ENCODE measurements around the gene NRP2.
A peak's percentile ranks its signal among the peaks of the same experiment; 100 is the strongest.

Gene NRP2

GRCh38 chr2:205759257-205759656 is 77.0 kb downstream of the NRP2 start:
- no peak for DNase-seq

- DNase-seq: no peak
Observed at GRCh38 chr2:205759732-205760131, 77.4 kb downstream of the NRP2 start.

DNA sequence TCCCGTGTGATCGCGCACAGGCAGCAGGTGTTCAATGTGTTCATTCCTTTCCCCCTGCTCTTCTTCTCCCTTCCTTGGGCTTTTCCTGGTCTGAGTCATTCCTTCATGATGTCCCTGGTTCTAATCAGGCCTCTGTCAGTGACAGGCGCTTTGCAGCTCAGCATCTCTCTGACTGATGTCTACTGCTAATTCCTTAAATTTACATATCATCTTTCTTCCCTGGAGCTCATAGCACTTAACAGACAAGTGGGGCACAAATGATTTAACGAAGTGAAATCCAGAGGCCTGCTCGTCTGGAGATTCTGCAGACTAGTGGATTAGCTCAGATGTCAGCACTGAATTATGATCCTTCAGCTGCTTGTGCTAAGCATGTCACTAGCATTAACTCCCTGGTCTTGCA is 77.9 kb downstream of the NRP2 start:
- DNase-seq: peak; percentile 65

- DNase-seq: no peak
Observed at GRCh38 chr2:205761421-205761820, 79.1 kb downstream of the NRP2 start.

DNA sequence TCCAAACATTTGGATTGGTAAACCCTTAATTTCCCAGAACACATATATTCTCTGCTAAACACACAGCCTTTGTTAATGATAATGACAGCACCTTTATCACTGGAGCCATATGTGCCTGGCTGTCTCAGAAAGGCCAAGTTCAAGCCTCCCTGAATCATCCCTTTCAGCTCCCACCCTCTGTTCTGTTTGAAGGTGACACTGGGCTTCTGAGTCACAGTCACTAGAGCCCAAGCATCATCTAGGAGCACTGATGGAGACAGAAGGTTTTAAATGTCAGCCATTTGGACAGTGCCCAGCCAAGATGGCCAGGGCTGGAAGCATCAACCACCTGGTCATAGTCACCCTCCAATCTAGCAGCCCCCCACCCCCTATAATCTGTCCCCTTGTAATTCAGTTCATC is 80.6 kb downstream of the NRP2 start:
- DNase-seq: no peak

DNA sequence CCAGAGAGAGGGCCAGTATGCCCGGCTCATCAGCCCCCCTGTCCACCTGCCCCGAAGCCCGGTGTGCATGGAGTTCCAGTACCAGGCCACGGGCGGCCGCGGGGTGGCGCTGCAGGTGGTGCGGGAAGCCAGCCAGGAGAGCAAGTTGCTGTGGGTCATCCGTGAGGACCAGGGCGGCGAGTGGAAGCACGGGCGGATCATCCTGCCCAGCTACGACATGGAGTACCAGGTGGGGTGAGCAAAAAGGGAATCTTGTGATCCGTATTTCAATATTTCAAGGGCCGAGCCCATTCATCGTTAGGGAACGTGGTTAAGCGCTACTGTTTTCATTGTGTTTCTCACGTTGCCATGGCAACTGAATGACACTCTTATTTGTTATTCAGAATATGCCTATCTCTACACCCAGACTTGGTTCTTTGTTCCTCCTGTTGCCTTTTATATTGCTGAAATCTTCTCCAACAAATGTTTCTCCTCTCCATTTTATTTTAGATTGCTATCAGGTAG is 81.5 kb downstream of the NRP2 start:
- DNase-seq: peak; percentile 89

DNA sequence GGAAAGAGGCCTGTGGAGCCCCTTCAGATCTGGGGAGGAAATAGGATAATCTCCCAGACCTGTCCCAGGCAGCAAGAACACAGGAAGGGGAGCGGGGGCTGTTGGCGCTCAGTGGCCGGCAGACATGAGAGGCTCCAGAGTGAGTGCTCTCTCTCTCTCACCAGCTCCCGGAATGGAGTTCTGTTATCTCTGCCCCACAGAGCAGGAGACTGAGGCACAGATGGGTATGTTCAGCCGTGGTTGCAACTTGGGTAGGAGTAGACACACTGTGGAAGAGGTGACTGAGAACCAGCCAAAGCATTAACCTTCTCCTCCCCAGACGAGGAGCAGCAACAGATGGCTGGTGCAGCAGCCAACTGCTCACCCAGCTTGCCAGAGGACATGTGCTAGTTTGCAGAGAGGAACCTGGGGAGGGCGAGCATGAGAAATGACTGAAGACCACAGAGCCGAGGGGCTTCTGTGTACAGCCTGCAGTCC is 82.0 kb downstream of the NRP2 start:
- no peak for DNase-seq

DNA sequence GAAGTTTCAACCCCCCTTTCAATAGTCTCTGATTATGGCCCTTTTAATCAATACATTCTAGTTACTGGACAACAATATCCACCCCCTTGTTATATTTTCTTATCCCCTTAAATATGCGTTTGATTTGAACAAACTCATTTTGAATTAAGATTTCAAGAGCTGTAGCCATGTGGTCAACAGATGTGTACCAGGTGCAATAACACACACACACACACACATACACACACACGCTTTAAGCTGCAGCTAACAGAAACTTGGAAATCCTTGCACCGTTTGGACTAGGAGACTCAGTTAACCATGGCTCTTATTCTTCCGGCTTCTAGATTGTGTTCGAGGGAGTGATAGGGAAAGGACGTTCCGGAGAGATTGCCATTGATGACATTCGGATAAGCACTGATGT is 82.8 kb downstream of the NRP2 start:
- no peak for DNase-seq

- peak; percentile 69 for DNase-seq
Observed at GRCh38 chr2:205766779-205767359, 84.6 kb downstream of the NRP2 start.

DNA sequence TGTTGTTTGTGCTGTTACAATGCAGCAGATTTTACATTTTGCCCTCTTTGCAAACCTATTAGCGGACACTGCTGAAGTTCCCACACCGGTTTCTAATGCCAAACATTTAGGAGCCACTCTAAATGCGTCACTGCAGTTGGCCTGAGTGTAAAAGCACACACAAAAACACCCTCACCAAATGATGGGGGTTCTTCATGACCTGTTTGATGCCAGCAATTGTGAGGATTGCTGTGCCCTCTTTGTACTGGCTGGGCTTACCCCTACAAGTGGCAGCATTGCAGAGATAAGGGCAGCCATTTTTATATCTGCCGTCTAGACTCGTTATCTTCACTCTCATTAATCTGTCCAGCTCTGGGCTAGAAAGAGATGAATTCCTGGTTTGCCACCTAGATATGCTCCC is 85.3 kb downstream of the NRP2 start:
- DNase-seq: no peak

- DNase-seq: no peak
Observed at GRCh38 chr2:205768341-205768740, 86.0 kb downstream of the NRP2 start.

GRCh38 chr2:205768815-205769494 is 86.7 kb downstream of the NRP2 start:
- DNase-seq: no peak

DNA sequence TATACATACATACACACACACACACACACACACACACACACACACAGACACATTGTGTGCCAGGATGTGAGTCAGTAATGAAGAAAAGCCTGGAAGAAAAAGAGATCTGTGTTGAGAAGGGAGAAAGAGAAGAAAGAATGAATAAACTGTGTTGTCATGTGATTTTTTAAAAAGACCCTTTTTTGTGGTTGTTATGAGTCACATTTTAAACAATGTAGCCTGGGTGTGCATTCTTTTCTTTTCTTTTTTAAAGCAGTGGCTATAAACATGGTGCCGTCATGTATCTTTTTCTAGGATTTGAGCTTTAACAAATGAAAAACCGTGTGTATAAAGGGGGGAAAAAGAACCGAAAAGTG is 87.2 kb downstream of the NRP2 start:
- DNase-seq: no peak

- no peak for DNase-seq
Observed at GRCh38 chr2:205769879-205770278, 87.6 kb downstream of the NRP2 start.

DNA sequence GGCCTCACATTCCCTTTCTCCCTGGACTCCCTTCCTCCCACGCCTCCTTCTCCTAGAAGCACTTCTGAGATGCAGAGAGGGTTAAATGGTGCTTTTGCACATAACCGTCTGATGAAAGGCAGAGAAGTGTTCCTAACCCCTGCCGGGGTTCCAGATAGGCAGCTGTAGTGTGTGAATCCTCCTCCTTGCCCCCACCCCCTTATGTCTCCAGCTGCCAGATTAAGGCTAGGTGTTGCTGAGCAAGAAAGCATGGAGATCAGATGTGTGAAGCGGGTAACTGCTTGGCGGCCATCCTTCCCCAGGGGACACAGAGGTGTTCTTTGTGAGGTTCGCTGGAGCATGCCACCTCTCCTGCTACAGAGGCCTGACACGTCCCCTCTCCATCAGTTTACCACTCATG is 88.3 kb downstream of the NRP2 start:
- DNase-seq: no peak

- DNase-seq: no peak
Observed at GRCh38 chr2:205771031-205771430, 88.7 kb downstream of the NRP2 start.

DNA sequence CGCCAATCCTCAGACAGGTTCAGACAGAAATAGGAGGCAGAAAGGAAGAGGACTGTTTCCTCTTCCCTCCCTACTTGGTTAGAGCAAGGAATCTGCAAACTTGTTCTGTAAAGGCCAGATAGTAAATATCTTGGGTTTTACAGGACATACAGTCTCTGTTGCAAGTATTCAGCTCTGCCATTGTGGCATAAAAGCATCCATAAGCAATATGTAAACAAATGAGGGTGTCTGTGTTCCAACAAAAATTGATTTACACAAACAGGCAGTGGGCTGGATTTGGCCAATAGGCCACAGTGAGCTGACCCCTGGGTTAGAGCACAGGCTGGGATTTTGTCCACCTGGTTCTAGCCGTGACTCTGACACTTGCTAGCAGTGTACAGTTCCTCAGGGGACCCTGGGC is 89.4 kb downstream of the NRP2 start:
- DNase-seq: no peak

DNA sequence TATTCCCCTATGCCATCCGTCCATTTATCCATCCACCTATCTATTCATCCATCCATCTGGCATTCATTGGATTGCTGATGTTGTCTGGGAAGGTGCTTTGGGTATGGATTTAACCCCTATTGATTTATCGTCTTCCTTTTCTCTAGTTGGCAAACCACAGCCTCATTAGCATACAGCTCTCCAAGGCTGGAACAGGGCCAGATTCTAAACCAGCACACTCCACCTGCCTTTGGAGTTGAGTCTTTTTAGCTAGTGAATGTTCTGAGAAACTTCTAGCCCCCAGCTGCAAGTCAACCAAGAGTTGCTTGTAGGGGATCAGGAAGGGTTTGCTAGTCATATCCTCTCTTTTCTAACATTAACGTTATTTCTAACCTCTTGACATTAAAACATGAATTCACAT is 90.7 kb downstream of the NRP2 start:
- no peak for DNase-seq

- DNase-seq: no peak
Observed at GRCh38 chr2:205773989-205774388, 91.7 kb downstream of the NRP2 start.

DNA sequence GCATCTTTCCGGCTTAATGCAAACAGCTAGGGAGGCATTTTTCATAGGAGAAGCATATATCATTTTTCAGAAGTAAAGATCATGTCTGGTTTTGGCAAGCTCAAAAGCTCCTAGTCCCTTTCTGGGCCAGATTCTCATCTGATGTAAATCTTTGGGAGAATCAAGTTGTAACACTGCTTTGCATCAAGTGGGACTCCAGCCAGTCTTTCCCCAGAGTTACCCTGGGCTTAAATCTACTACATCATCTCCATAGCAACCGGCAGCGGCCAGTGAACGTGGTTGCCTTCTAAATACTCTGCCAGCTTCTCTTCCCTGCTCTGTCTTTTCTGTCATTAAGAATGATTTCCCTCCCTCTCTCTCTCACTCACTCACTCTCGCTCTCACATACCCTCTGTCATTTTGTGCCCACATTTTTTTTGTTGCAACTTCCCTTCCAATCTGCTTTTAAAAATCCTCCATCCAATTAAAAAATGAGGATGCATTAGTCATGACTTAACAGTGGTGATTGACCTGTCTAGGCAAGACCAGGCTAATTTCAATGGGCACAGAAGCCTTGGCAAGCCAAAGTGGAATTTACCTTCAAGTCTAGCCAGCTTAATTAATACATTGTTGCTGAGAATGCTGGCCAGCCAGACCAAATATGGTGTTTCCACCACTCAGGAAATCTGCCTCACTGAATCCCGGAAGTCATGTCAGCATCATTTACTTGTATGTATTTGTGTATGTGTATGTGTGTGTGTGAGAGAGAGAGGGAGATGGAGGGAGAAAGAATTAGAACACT is 93.0 kb downstream of the NRP2 start:
- no peak for DNase-seq

GRCh38 chr2:205776139-205776538 is 93.8 kb downstream of the NRP2 start:
- DNase-seq: peak; percentile 85

- DNase-seq: no peak
Observed at GRCh38 chr2:205776720-205777119, 94.4 kb downstream of the NRP2 start.

DNA sequence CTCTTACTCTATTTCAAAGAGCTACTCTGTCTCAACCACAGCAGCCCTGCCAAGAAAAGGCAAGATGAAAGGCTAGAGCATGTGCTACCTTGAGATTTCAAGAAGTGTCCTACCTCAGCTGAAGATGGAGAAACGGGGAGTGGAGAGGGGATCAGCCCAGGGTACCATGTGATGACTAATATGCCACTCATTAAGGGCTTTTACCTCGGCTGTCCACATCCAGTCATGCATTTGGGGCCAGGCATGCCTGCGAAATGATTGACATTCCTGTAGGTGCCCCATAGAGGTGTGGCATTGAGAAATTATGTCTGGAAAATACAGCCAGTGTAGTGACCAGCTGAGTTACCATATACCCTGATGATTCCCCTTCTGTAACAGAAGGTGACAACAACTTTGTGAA is 96.1 kb downstream of the NRP2 start:
- no peak for DNase-seq

DNA sequence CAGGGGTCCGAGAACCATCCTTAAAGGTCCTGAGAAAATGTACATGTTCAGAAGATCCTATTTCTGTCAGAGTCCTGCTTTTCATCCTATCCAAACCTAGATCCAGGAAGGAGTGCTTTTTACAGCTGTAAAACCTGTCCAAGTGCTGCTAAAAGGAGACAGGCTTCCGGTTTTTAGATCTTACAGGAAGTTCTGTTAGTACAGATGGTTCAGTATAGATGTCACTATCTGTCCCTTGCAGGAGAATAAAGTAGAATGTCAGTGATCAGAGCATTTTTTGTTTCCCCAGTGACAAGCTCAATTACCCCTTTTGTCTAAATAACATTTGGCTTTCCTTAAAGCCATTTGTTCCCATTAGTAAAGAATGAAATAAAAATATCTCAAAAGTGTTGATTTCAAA is 98.3 kb downstream of the NRP2 start:
- no peak for DNase-seq

Data from islet precursor cell (in vitro differentiated cells).